GM19023 (cell line): ENCODE data around the gene RNF103.

ENCODE experiments used
- ATAC-seq: cut with Tn5 transposase; IDR thresholded peaks from one replicate; pipeline ENCODE4 v1.9.1; 2021; ENCODE audit warnings: mild to moderate bottlenecking, moderate library complexity; ENCODE audit not compliant: unreplicated experiment

Gene RNF103

GRCh38 chr2:86566821-86567190, 56.9 kb downstream of the RNF103 start:
- ATAC-seq, result no peak

- no peak for ATAC-seq
These were observed 57.4 kb downstream of the RNF103 start for GRCh38 chr2:86566158-86566820.

- no peak for ATAC-seq
These were observed 60.0 kb downstream of the RNF103 start for GRCh38 chr2:86563650-86564061.

GRCh38 chr2:86562922-86563649, 60.6 kb downstream of the RNF103 start, which contains the start of gene CHMP3:
Gene CHMP3 (minus strand): TSS chr2:86563443. CDS start chr2:86563348, 95 bp downstream.
- peak; percentile 91 for ATAC-seq

GRCh38 chr2:86562485-86562921, 61.2 kb downstream of the RNF103 start:
- ATAC-seq, result peak; percentile 12

GRCh38 chr2:86557836-86558235, 65.8 kb downstream of the RNF103 start:
- ATAC-seq, result no peak

GRCh38 chr2:86556508-86556907, 67.2 kb downstream of the RNF103 start:
- no peak for ATAC-seq
